ENCODE data around the gene STAG1. TPM values are rescaled to one million over a fixed set of nuclear protein-coding genes. Genes with fewer than 3 reads are reported as not detected.
A peak's percentile ranks its signal among the peaks of the same experiment; 100 is the strongest.
"Not testable (repeated sequence)": the region's sequence is repeated elsewhere in the genome, so short reads cannot be mapped to it uniquely, and the experiment has no call there.

Gene STAG1
- total and polyA plus RNA-seq, 4 donors: 11.0 to 68.6 (median 38.4) TPM

- intact Hi-C loops (cut with DNase I): no loop called here
- Histone ChIP-seq H3K36me3 (ENCODE audit: control insufficient read depth in 1 of 2, insufficient read depth in 2 of 2, low read length in 1 of 2) (peaks cover 0 to 2% of the 10 kb centered on the region in 2 donors), H3K9me3 (ENCODE audit: control insufficient read depth, low read length) (no peaks in the 10 kb centered on the region), H3K4me1 (ENCODE audit: control insufficient read depth in 1 of 2, insufficient read depth in 2 of 2, low read length in 2 of 2) (no peaks in the 10 kb centered on the region), H3K27ac (ENCODE audit: low read depth in 1 of 2, low read length in 2 of 2) (no peak overlapping the region), H3K4me3 (ENCODE audit: low read length in 2 of 2) (no peak overlapping the region), H3K27me3 (ENCODE audit: control insufficient read depth in 1 of 2, insufficient read depth in 2 of 2, low read length in 1 of 2) (no peaks in the 10 kb centered on the region)
- ATAC-seq (ENCODE audit: low FRiP score) (no peak), DNase-seq (no peak)
- WGBS, 2 donors: 34 to 47% methylated on average over 1 of the region's 1 CpG
Measured at GRCh38 chr3:136378011-136378410, 374.2 kb downstream of the STAG1 start.

- no peaks in the 10 kb centered on the region for H3K9me3 ChIP-seq (ENCODE audit: control insufficient read depth, low read length)
- WGBS, 2 donors: 54 to 58% methylated on average over 2 of the region's 2 CpGs
- no peak for ATAC-seq (ENCODE audit: low FRiP score)
- no peak for DNase-seq
- H3K4me3 ChIP-seq (ENCODE audit: low read length in 2 of 2): no peak overlapping the region
- no peaks in the 10 kb centered on the region for H3K4me1 ChIP-seq (ENCODE audit: control insufficient read depth in 1 of 2, insufficient read depth in 2 of 2, low read length in 2 of 2)
- intact Hi-C loops (cut with DNase I): no loop called here
- no peaks in the 10 kb centered on the region for H3K27me3 ChIP-seq (ENCODE audit: control insufficient read depth in 1 of 2, insufficient read depth in 2 of 2, low read length in 1 of 2)
- H3K36me3 ChIP-seq (ENCODE audit: control insufficient read depth in 1 of 2, insufficient read depth in 2 of 2, low read length in 1 of 2): peaks cover 0 to 2% of the 10 kb centered on the region in 2 donors
- H3K27ac ChIP-seq (ENCODE audit: low read depth in 1 of 2, low read length in 2 of 2): no peak overlapping the region
Measured at GRCh38 chr3:136377508-136377907, 374.7 kb downstream of the STAG1 start.

- H3K4me1 ChIP-seq (ENCODE audit: control insufficient read depth in 1 of 2, insufficient read depth in 2 of 2, low read length in 2 of 2); H3K27ac ChIP-seq (ENCODE audit: low read depth in 1 of 2, low read length in 2 of 2); H3K27me3 ChIP-seq (ENCODE audit: control insufficient read depth in 1 of 2, insufficient read depth in 2 of 2, low read length in 1 of 2); ATAC-seq (ENCODE audit: low FRiP score); H3K36me3 ChIP-seq (ENCODE audit: control insufficient read depth in 1 of 2, insufficient read depth in 2 of 2, low read length in 1 of 2); H3K4me3 ChIP-seq (ENCODE audit: low read length in 2 of 2); intact Hi-C loops (cut with DNase I); DNase-seq; H3K9me3 ChIP-seq (ENCODE audit: control insufficient read depth, low read length): not testable (repeated sequence)
- 96 to 98% methylated on average over 5 of the region's 5 CpGs for WGBS, 2 donors
Measured at GRCh38 chr3:136375800-136376199, 376.4 kb downstream of the STAG1 start.

- H3K27me3 ChIP-seq (ENCODE audit: control insufficient read depth in 1 of 2, insufficient read depth in 2 of 2, low read length in 1 of 2): no peaks in the 10 kb centered on the region
- H3K4me3 ChIP-seq (ENCODE audit: low read length in 2 of 2): no peak overlapping the region
- H3K9me3 ChIP-seq (ENCODE audit: control insufficient read depth, low read length): no peaks in the 10 kb centered on the region
- DNase-seq (no peak), ATAC-seq (ENCODE audit: low FRiP score) (no peak)
- intact Hi-C loops (cut with DNase I): no loop called here
- no peaks in the 10 kb centered on the region for H3K4me1 ChIP-seq (ENCODE audit: control insufficient read depth in 1 of 2, insufficient read depth in 2 of 2, low read length in 2 of 2)
- H3K27ac ChIP-seq (ENCODE audit: low read depth in 1 of 2, low read length in 2 of 2): no peak overlapping the region
- peaks cover 0 to 1% of the 10 kb centered on the region in 2 donors for H3K36me3 ChIP-seq (ENCODE audit: control insufficient read depth in 1 of 2, insufficient read depth in 2 of 2, low read length in 1 of 2)
Measured at GRCh38 chr3:136366289-136366688, 385.9 kb downstream of the STAG1 start.

GRCh38 chr3:136353461-136353860 is 398.7 kb downstream of the STAG1 start:
- H3K36me3 ChIP-seq (ENCODE audit: control insufficient read depth in 1 of 2, insufficient read depth in 2 of 2, low read length in 1 of 2): peaks cover 0 to 2% of the 10 kb centered on the region in 2 donors

GRCh38 chr3:136351905-136352304 is 400.3 kb downstream of the STAG1 start:
- 56 to 64% methylated on average over 3 of the region's 3 CpGs for WGBS, 2 donors
- no peak overlapping the region for H3K27ac ChIP-seq (ENCODE audit: low read depth in 1 of 2, low read length in 2 of 2)

More at GRCh38 chr3:136353461-136353860, 398.7 kb downstream of the STAG1 start:
- 83 to 91% methylated on average over 2 of the region's 2 CpGs for WGBS, 2 donors
- ATAC-seq (ENCODE audit: low FRiP score) (no peak), DNase-seq (no peak)
- Histone ChIP-seq H3K4me3 (ENCODE audit: low read length in 2 of 2) (no peak overlapping the region), H3K27ac (ENCODE audit: low read depth in 1 of 2, low read length in 2 of 2) (no peak overlapping the region), H3K27me3 (ENCODE audit: control insufficient read depth in 1 of 2, insufficient read depth in 2 of 2, low read length in 1 of 2) (no peaks in the 10 kb centered on the region), H3K9me3 (ENCODE audit: control insufficient read depth, low read length) (peaks cover 1% of the 10 kb centered on the region), H3K4me1 (ENCODE audit: control insufficient read depth in 1 of 2, insufficient read depth in 2 of 2, low read length in 2 of 2) (peaks cover 0 to 9% of the 10 kb centered on the region in 2 donors)
- intact Hi-C loops (cut with DNase I): no loop called here

GRCh38 chr3:136351351-136351750 is 400.8 kb downstream of the STAG1 start:
- WGBS, 2 donors: 15 to 23% methylated on average over 1 of the region's 1 CpG
- ATAC-seq (ENCODE audit: low FRiP score) (no peak), DNase-seq (no peak)
- H3K4me1 ChIP-seq (ENCODE audit: control insufficient read depth in 1 of 2, insufficient read depth in 2 of 2, low read length in 2 of 2): peaks cover 0 to 9% of the 10 kb centered on the region in 2 donors
- H3K36me3 ChIP-seq (ENCODE audit: control insufficient read depth in 1 of 2, insufficient read depth in 2 of 2, low read length in 1 of 2): no peaks in the 10 kb centered on the region
- peaks cover 1% of the 10 kb centered on the region for H3K9me3 ChIP-seq (ENCODE audit: control insufficient read depth, low read length)
- no peak overlapping the region for H3K4me3 ChIP-seq (ENCODE audit: low read length in 2 of 2)
- intact Hi-C loops (cut with DNase I): no loop called here
- no peaks in the 10 kb centered on the region for H3K27me3 ChIP-seq (ENCODE audit: control insufficient read depth in 1 of 2, insufficient read depth in 2 of 2, low read length in 1 of 2)
- no peak overlapping the region for H3K27ac ChIP-seq (ENCODE audit: low read depth in 1 of 2, low read length in 2 of 2)

More at GRCh38 chr3:136351905-136352304, 400.3 kb downstream of the STAG1 start:
- Histone ChIP-seq H3K9me3 (ENCODE audit: control insufficient read depth, low read length) (peaks cover 1% of the 10 kb centered on the region), H3K27me3 (ENCODE audit: control insufficient read depth in 1 of 2, insufficient read depth in 2 of 2, low read length in 1 of 2) (no peaks in the 10 kb centered on the region), H3K4me1 (ENCODE audit: control insufficient read depth in 1 of 2, insufficient read depth in 2 of 2, low read length in 2 of 2) (peaks cover 0 to 9% of the 10 kb centered on the region in 2 donors), H3K4me3 (ENCODE audit: low read length in 2 of 2) (no peak overlapping the region), H3K36me3 (ENCODE audit: control insufficient read depth in 1 of 2, insufficient read depth in 2 of 2, low read length in 1 of 2) (peaks cover 0 to 2% of the 10 kb centered on the region in 2 donors)
- DNase-seq (no peak), ATAC-seq (ENCODE audit: low FRiP score) (no peak)
- intact Hi-C loops (cut with DNase I): no loop called here

- ATAC-seq (ENCODE audit: low FRiP score) (no peak), DNase-seq (no peak)
- 72 to 78% methylated on average over 2 of the region's 2 CpGs for WGBS, 2 donors
- no peak overlapping the region for H3K27ac ChIP-seq (ENCODE audit: low read depth in 1 of 2, low read length in 2 of 2)
- intact Hi-C loops (cut with DNase I): no loop called here
- no peaks in the 10 kb centered on the region for H3K9me3 ChIP-seq (ENCODE audit: control insufficient read depth, low read length)
- H3K4me1 ChIP-seq (ENCODE audit: control insufficient read depth in 1 of 2, insufficient read depth in 2 of 2, low read length in 2 of 2): peaks cover 0 to 9% of the 10 kb centered on the region in 2 donors
- no peaks in the 10 kb centered on the region for H3K36me3 ChIP-seq (ENCODE audit: control insufficient read depth in 1 of 2, insufficient read depth in 2 of 2, low read length in 1 of 2)
- H3K27me3 ChIP-seq (ENCODE audit: control insufficient read depth in 1 of 2, insufficient read depth in 2 of 2, low read length in 1 of 2): no peaks in the 10 kb centered on the region
- no peak overlapping the region for H3K4me3 ChIP-seq (ENCODE audit: low read length in 2 of 2)
Measured at GRCh38 chr3:136350557-136350956, 401.6 kb downstream of the STAG1 start.

- no peak for DNase-seq
- intact Hi-C loops (cut with DNase I): no loop called here
- Histone ChIP-seq H3K4me3 (ENCODE audit: low read length in 2 of 2) (no peak overlapping the region), H3K4me1 (ENCODE audit: control insufficient read depth in 1 of 2, insufficient read depth in 2 of 2, low read length in 2 of 2) (peaks cover 0 to 9% of the 10 kb centered on the region in 2 donors), H3K36me3 (ENCODE audit: control insufficient read depth in 1 of 2, insufficient read depth in 2 of 2, low read length in 1 of 2) (no peaks in the 10 kb centered on the region), H3K27ac (ENCODE audit: low read depth in 1 of 2, low read length in 2 of 2) (no peak overlapping the region), H3K9me3 (ENCODE audit: control insufficient read depth, low read length) (no peaks in the 10 kb centered on the region), H3K27me3 (ENCODE audit: control insufficient read depth in 1 of 2, insufficient read depth in 2 of 2, low read length in 1 of 2) (no peaks in the 10 kb centered on the region)
- peak; percentile 50 for ATAC-seq (ENCODE audit: low FRiP score)
- 78 to 84% methylated on average over 1 of the region's 1 CpG for WGBS, 2 donors
Measured at GRCh38 chr3:136350132-136350531, 402.0 kb downstream of the STAG1 start.
